Endothelial cell of coronary artery (primary cell): Measurements from ENCODE around the gene CARD6. TPM values are rescaled to one million over a fixed set of nuclear protein-coding genes. Genes with fewer than 3 reads are reported as not detected.

Source experiments
- total RNA-seq: library from RNA; depleted of rRNA; stranded (reverse); fragments of >200 nt; gene quantifications from 2 replicates; pipeline ENCODE4 v1.2.3, GENCODE V29; 2014

CARD6 gene, protein sequence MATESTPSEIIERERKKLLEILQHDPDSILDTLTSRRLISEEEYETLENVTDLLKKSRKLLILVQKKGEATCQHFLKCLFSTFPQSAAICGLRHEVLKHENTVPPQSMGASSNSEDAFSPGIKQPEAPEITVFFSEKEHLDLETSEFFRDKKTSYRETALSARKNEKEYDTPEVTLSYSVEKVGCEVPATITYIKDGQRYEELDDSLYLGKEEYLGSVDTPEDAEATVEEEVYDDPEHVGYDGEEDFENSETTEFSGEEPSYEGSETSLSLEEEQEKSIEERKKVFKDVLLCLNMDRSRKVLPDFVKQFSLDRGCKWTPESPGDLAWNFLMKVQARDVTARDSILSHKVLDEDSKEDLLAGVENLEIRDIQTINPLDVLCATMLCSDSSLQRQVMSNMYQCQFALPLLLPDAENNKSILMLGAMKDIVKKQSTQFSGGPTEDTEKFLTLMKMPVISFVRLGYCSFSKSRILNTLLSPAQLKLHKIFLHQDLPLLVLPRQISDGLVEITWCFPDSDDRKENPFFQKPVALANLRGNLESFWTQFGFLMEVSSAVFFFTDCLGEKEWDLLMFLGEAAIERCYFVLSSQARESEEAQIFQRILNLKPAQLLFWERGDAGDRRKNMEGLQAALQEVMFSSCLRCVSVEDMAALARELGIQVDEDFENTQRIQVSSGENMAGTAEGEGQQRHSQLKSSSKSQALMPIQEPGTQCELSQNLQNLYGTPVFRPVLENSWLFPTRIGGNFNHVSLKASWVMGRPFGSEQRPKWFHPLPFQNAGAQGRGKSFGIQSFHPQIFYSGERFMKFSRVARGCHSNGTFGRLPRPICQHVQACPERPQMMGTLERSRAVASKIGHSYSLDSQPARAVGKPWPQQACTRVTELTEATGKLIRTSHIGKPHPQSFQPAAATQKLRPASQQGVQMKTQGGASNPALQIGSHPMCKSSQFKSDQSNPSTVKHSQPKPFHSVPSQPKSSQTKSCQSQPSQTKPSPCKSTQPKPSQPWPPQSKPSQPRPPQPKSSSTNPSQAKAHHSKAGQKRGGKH
- total RNA-seq, result 21.1 and 22.9 TPM in 2 replicates

GRCh38 chr5:40841068-40841805 lies at the start of gene CARD6:
Gene CARD6, plus strand, starts transcription at chr5:40841367. Its CDS starts 16 bp downstream, at chr5:40841383.

GRCh38 chr5:40798012-40798800 lies 43.0 kb upstream of the CARD6 start, which contains the start of gene PRKAA1:
Gene PRKAA1, minus strand, starts transcription at chr5:40798374. Its CDS starts 185 bp downstream, at chr5:40798189.

DNA sequence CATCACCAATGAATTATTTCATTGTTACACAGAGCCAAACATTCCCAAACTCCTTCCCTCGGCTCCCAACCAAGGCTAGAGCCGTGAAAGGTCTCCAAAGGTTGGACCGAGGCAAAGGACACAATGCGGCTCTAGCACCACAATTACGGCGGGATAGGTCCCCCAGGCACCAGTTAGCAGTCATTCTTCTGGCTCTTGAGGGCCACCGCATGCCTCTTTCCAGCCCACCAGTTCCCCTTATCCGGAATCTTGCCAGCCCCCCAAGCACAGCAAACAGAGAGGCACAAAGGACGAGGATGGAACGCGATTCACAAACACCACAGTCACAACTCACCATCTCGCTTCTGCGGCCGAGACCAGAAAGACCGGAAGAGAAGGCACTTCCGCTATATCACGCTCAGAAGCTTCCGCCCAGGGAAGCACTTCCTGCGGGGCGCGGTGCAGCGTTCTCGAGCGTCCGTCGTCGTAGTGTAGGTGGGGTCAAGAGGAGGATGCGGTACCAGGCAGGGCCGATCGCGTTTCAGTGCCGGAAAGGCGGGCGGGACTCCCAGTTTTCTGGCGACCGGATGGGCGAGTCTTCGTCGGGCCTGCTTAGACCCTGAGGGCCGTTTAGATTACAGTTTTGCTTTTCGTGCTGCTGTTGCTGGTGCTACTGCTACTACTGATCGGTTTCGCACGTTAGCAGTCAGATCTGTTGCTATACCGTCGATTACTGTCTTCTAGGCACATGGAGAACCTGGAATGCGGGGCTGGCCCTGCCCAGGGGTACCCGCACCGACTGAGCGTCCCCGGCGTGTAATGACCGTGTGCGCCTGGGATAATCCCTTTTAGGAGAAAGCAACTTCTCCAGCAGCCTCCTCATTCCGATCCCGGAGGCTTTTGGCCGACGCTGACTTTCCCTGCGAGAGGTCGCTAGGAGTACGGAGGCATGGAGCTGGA lies 6.0 kb upstream of the CARD6 start, which contains the start of gene RPL37:
Gene RPL37, minus strand, starts transcription at position 374 of the 939 bp plus-strand sequence. Its CDS starts 37 bp downstream, at position 337.

DNA sequence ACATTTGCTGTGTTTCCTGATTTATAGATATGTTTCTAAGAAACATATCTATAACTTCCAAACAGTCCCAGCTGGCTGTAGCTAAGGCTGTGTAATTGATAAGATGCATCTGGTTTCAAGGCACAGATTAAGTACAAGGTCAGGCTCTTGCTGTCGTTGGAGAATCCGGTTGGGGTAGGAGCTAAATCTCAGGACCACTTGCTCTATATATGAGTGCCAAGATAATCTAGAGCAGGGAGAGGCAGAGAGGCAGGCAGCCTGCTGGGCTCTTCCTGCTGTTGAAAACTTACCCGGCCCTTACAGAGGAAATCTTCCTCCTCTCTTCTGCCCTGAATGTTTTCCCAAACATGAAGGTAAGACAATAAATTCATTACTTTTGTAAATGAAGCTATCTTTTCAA lies 68.1 kb downstream of the CARD6 start, which contains the start of gene C7:
Gene C7, plus strand, starts transcription at position 234 of the 400 bp plus-strand sequence. Its CDS starts 114 bp downstream, at position 348.

Other genes starting within 250 kb of the CARD6 start
- gene PTGER4, start 161.5 kb upstream of the CARD6 start, total RNA-seq, result 36.8 and 39.5 TPM in 2 replicates
- gene TTC33, start 85.4 kb upstream of the CARD6 start, total RNA-seq, result 12.3 and 14.3 TPM in 2 replicates
- gene PRKAA1, start 43.0 kb upstream of the CARD6 start, total RNA-seq, result 115 and 143 TPM in 2 replicates
- 3,017 and 3,351 TPM in 2 replicates for gene RPL37, start 6.1 kb upstream of the CARD6 start, total RNA-seq
- gene C7, start 68.1 kb downstream of the CARD6 start, total RNA-seq, result 0.09 and 0.75 TPM in 2 replicates
- gene MROH2B, start 230.0 kb downstream of the CARD6 start, total RNA-seq, result not detected in 2 replicates